ENCODE data around the gene OPA3. TPM values are rescaled to one million over a fixed set of nuclear protein-coding genes. Genes with fewer than 3 reads are reported as not detected.

OPA3 gene
- total and polyA plus RNA-seq, 10 of the 15 experiments (the other 5 are each of a cell fraction or from before 2014, with no cell fraction given): 2.2 to 24.3 (median 13.3) TPM

GRCh38 chr19:45501730-45502014, 82.9 kb downstream of the OPA3 start:
- Histone ChIP-seq H3K4me3 (no peak overlapping the region), H4K20me1 (ENCODE audit: control insufficient read depth, insufficient read depth) (no peaks in the 10 kb centered on the region), H3K4me2 (ENCODE audit: control insufficient read depth, insufficient read depth) (peak overlapping the region; percentile 35; the same call in 1 of the 2 replicates), H3K27me3 (replicated peaks in 1 of 2; ENCODE audit: control insufficient read depth in 2 of 2, insufficient read depth in 2 of 2, low read length in 1 of 2) (no peaks in the 10 kb centered on the region), H3K4me1 (ENCODE audit: control insufficient read depth, insufficient read depth, low read length) (peaks cover 36% of the 10 kb centered on the region), H3K9ac (ENCODE audit: control insufficient read depth, insufficient read depth, low read length) (no peak overlapping the region), H2AFZ (ENCODE audit: control insufficient read depth, low read depth, low read length) (no peak overlapping the region), H3K79me2 (ENCODE audit: control insufficient read depth, insufficient read depth, low read length) (peaks cover 4% of the 10 kb centered on the region; the same call in 1 of the 2 replicates), H3K27ac (ENCODE audit: control insufficient read depth, insufficient read depth) (no peak overlapping the region), H3K36me3 (ENCODE audit: control insufficient read depth in 2 of 2, insufficient read depth in 2 of 2, low read length in 1 of 2) (no peaks in the 10 kb centered on the region), H3K9me3 (replicated peaks; ENCODE audit: control insufficient read depth, insufficient read depth, low read length) (no peaks in the 10 kb centered on the region; the same call in 2 of the 3 replicates)
- ChIA-PET RAD21 (ENCODE audit: unreplicated experiment) (interaction anchor here (0.8 kb wide), 1 partner anchor 8 kb away, joined by 3 read pairs; no protein-coding TSS in a partner anchor), SMC1A (ENCODE audit: uncharacterized antibody, unreplicated experiment) (interaction anchor here (1.1 kb wide), 1 partner anchor 23 kb away, joined by 4 read pairs; no protein-coding TSS in a partner anchor), CTCF (interaction anchor here (1.1 kb wide), 1 partner anchor 16 kb away, joined by 6 read pairs; no protein-coding TSS in a partner anchor), POLR2A (interaction anchor here (0.5 to 1.6 kb wide), 2 partner anchors 11 to 16 kb away, joined by 3 read pairs; no protein-coding TSS in a partner anchor)
- intact Hi-C loops (cut with micrococcal nuclease; ENCODE audit: unreplicated experiment): no loop called here
- WGBS (ENCODE audit: insufficient coverage, insufficient replicate concordance, low lambda C conversion rate, missing lambda C conversion rate): 72% methylated on average over 2 of the region's 2 CpGs
- ATAC-seq (no peak), FAIRE-seq (no peak), DNase-seq (ENCODE audit: low read depth, low spot score) (no peak)
- in situ Hi-C loops (cut with MboI): no loop called here
- no TSS peak for BruUV-seq (replicated peaks)
- TF ChIP-seq ZNF622 (IDR thresholded peaks at IDR 0.05): no peak
- TF ChIP-seq RBBP5 (conservative IDR thresholded peaks at IDR 0.05): no peak
- peak; percentile 80 for TF ChIP-seq USF1 (IDR thresholded peaks at IDR 0.05; ENCODE audit: borderline replicate concordance, extremely low read length, insufficient read depth, low read depth, low read length)
- TF ChIP-seq SUZ12 (IDR thresholded peaks at IDR 0.05; ENCODE audit: unreplicated experiment): no peak
- TF ChIP-seq FOXK2 (IDR thresholded peaks at IDR 0.05): no peak
- no peak for TF ChIP-seq IKZF2 (IDR thresholded peaks at IDR 0.05)
- no peak for TF ChIP-seq MEF2A (IDR thresholded peaks at IDR 0.05; ENCODE audit: insufficient read depth, low read depth, low read length)
- TF ChIP-seq ZNF274 (IDR thresholded peaks at IDR 0.05; ENCODE audit: insufficient read depth, insufficient read length): no peak
- TF ChIP-seq YBX1 (IDR thresholded peaks at IDR 0.05): no peak
- TF ChIP-seq GABPA (IDR thresholded peaks at IDR 0.05; ENCODE audit: low read depth): no peak
- no peak for TF ChIP-seq POU2F2 (IDR thresholded peaks at IDR 0.05; ENCODE audit: borderline replicate concordance, low read depth, low read length)
- TF ChIP-seq RAD51 (IDR thresholded peaks at IDR 0.05): peak; percentile 49; the same call in 1 of the 2 replicates
- TF ChIP-seq EZH2 (IDR thresholded peaks at IDR 0.05; ENCODE audit: borderline replicate concordance, control insufficient read depth, low read depth, low read length): no peak
- 0 out of 2 replicates have a peak, but pooled peaks have one; percentile 2 for TF ChIP-seq ATF7 (IDR thresholded peaks at IDR 0.05; ENCODE audit: low read depth)
- TF ChIP-seq E4F1 (IDR thresholded peaks at IDR 0.05; ENCODE audit: borderline replicate concordance, partially characterized antibody): no peak
- TF ChIP-seq ETV6 (conservative IDR thresholded peaks at IDR 0.05 in 1 of 2, IDR thresholded peaks at IDR 0.05 in 1 of 2; ENCODE audit: borderline replicate concordance in 1 of 2, low read depth in 1 of 2): no peak
- TF ChIP-seq NFYB (IDR thresholded peaks at IDR 0.05; ENCODE audit: insufficient read depth, low read depth, low read length): peak; percentile 73
- no peak for TF ChIP-seq E2F8 (IDR thresholded peaks at IDR 0.05; ENCODE audit: low read depth, partially characterized antibody)
- TF ChIP-seq LARP7 (IDR thresholded peaks at IDR 0.05): no peak

Data from GM12878 (cell line).